Mucosa of gallbladder (tissue), 1 donor: ENCODE data around the gene TCF25. TPM values are rescaled to one million over a fixed set of nuclear protein-coding genes. Genes with fewer than 3 reads are reported as not detected.

ENCODE experiments used
- DNase-seq: peaks from one replicate; pipeline ENCODE4 v3.0.0-alpha.2; 2020; ENCODE audit warnings: low spot score
- total RNA-seq: library from RNA; stranded (reverse); gene quantifications from one replicate; pipeline ENCODE4 v1.2.1, GENCODE V29; 2021
- donor health status: DM: no; HTN: no; CAD: no.

The TCF25 gene
- total RNA-seq, 1 donor from 2014 or later = 175 TPM

- DNase-seq = no peak
These were observed 64.9 kb downstream of the TCF25 start for GRCh38 chr16:89938175-89938885.

GRCh38 chr16:89944773-89945172 is 71.4 kb downstream of the TCF25 start:
- DNase-seq = no peak

GRCh38 chr16:89945654-89946053 is 72.3 kb downstream of the TCF25 start:
- DNase-seq = no peak

- no peak for DNase-seq
These were observed 73.1 kb downstream of the TCF25 start for GRCh38 chr16:89946515-89946914.

- no peak for DNase-seq
These were observed 75.8 kb downstream of the TCF25 start for GRCh38 chr16:89949121-89949742.

- DNase-seq = no peak
These were observed 76.4 kb downstream of the TCF25 start for GRCh38 chr16:89949756-89950155.

- no peak for DNase-seq
These were observed 78.1 kb downstream of the TCF25 start for GRCh38 chr16:89951509-89951908.

GRCh38 chr16:89952049-89952448 is 78.7 kb downstream of the TCF25 start:
- DNase-seq = no peak

- DNase-seq = no peak
These were observed 79.2 kb downstream of the TCF25 start for GRCh38 chr16:89952551-89952950.

- no peak for DNase-seq
These were observed 80.4 kb downstream of the TCF25 start for GRCh38 chr16:89953671-89954406.

GRCh38 chr16:89954462-89954861 is 81.1 kb downstream of the TCF25 start:
- DNase-seq = no peak

- no peak for DNase-seq
These were observed 81.8 kb downstream of the TCF25 start for GRCh38 chr16:89955001-89955685.

GRCh38 chr16:89956505-89957215 is 83.3 kb downstream of the TCF25 start:
- DNase-seq = no peak

- no peak for DNase-seq
These were observed 83.9 kb downstream of the TCF25 start for GRCh38 chr16:89957216-89957785.

- DNase-seq = peak; percentile 21
These were observed 84.7 kb downstream of the TCF25 start for GRCh38 chr16:89958068-89958467.

- DNase-seq = no peak
These were observed 85.2 kb downstream of the TCF25 start for GRCh38 chr16:89958596-89958995.

GRCh38 chr16:89960966-89961365 is 87.6 kb downstream of the TCF25 start:
- no peak for DNase-seq
